HG03460 (cell line): Measurements from ENCODE around the gene ORM1.
"Not testable (repeated sequence)": the region's sequence is repeated elsewhere in the genome, so short reads cannot be mapped to it uniquely, and the experiment has no call there.

Source experiments
- ATAC-seq: cut with Tn5 transposase; IDR thresholded peaks from one replicate; pipeline ENCODE4 v1.9.1; 2021; ENCODE audit not compliant: unreplicated experiment

The ORM1 gene

GRCh38 chr9:114322831-114323531 lies at the start of gene ORM1:
TSS of gene ORM1 (plus strand) at chr9:114323098. CDS start at chr9:114323134, 36 bp downstream.
- not testable (repeated sequence) for ATAC-seq

DNA sequence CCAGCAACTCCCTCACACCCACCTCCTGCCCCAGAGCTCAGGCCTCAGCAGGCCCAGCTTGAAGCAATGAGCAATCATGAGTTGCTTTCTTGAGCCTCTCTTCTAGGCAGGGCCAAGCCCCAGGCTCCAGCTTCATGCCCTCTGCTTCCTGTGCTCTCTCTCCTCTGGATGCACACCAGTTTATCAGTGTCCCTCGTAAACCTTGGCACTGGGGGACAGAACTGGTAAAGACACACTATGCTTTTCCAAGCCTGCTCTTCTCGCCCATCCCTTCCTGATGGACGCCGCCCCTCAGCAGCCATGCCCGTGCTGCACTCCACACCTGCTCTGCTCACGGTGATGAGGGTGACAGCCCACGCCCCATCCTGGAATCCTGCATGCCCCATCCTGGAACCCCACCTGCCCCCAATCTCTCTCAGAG lies 49.4 kb upstream of the ORM1 start:
- no peak for ATAC-seq

GRCh38 chr9:114274217-114274616 lies 48.7 kb upstream of the ORM1 start:
- ATAC-seq: no peak

DNA sequence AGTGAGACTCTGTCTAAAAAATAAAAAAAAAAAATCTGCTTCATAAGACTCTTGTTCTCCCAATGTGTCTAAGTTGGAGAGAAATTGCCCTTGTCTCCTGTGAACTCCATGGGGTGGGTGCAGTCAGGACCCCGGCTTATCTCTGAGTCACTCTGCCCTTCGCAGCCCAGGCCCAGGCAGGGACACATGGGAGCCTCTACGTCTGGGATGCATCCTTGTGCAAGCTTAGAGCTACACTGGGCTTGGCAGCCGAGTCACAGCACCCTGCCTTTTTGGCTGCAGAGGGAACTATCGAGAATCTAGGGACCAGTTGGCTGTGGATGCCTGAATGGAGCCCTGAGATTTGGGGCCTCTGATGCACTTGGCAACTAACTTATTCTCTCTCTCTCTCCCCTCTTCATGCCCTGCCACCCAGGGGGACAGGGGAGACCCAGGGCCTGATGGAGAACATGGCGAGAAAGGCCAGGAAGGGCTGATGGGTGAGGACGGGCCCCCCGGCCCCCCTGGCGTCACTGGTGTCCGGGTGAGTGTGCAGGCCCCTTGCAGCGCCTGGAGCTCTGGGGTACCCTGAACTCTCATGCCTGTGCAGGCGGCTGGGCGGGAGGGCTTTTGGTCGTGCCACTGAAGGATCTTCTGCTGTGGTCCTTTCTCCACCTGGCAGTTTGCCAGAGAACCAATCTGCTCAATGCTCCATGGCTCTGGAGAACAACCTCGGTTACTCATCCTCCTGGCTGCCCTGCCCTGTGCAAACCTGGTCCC lies 47.5 kb upstream of the ORM1 start:
- ATAC-seq: no peak

DNA sequence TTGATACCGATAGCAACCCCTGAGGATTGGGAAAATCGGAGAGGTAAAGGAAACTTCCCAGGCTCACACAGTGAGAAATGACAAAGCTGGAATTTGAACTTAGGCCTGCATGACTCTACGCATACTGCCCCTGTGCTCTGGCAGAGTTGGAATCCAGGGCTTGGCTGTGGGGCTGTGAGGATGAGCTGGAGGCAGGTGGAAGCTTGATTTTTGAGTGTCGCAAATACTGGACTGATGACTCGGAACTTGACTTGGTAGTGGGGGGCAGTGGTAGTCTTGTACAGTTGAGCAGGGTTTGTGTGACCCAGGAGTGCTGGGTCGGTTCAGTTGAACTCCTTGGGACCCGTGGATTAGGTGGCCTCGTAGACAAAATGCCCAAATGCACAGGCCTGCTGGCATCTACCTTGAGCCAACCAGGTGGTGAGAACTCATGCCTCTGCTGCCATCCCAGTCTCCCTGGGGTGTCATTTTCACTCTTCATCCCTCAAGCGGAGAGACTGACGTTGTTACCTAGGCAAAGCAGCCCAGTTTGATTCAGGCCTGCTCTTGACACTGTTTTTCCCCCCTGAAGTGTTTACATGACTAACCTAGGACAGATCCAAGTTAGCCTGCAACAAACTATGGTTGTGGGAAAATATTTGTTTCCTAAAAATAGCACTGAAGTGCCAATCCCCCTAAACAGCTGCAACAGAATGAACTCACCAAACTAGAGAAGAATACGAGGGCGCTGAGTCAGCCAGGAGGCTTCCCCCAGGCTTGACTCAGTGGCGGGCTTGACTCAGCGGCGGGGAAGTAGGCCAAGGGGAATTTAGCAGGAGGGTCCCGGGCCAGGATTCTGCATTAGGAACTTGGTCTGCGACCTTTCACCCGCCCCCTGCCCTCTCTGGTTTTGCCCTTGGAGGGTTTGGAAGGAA lies 45.7 kb upstream of the ORM1 start:
- ATAC-seq: no peak

DNA sequence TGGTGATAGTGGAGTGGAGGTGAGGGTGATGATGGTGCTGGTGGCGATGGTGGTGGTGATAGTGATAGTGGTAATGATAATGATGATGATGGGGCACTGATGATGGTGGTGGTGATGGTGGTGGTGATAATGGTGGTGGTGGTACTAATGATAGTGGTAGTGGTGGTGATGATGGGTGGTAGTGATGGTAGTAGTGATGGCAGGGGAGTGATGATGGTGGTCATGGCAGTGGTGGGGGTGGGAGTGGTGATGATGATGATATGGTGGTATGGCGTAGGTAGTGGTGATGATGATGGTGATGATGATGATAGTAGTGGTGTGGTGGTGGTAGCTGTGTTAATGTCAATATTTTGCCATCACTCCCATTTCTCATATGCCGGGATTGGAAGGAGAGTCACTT lies 44.5 kb upstream of the ORM1 start:
- no peak for ATAC-seq

- ATAC-seq: no peak
Measured at GRCh38 chr9:114278881-114279570, 43.9 kb upstream of the ORM1 start.

DNA sequence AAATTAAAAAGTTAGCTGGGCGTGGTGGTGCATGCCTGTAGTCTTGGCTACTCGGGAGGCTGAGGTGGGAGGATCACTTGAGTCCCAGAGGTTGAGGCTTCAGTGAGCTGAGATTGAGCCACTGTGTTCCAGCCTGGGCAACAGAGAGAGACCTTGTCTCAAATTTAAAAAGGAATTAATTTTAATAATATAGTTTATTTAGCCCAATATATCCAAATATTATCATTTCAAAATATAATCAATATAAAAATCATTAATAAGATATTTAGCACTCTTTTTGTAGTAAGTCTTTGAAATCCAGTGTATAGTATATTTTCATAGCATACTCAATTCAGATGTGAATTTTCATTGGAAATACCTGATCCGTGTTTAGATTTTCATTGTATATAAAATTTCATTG lies 43.2 kb upstream of the ORM1 start:
- no peak for ATAC-seq

DNA sequence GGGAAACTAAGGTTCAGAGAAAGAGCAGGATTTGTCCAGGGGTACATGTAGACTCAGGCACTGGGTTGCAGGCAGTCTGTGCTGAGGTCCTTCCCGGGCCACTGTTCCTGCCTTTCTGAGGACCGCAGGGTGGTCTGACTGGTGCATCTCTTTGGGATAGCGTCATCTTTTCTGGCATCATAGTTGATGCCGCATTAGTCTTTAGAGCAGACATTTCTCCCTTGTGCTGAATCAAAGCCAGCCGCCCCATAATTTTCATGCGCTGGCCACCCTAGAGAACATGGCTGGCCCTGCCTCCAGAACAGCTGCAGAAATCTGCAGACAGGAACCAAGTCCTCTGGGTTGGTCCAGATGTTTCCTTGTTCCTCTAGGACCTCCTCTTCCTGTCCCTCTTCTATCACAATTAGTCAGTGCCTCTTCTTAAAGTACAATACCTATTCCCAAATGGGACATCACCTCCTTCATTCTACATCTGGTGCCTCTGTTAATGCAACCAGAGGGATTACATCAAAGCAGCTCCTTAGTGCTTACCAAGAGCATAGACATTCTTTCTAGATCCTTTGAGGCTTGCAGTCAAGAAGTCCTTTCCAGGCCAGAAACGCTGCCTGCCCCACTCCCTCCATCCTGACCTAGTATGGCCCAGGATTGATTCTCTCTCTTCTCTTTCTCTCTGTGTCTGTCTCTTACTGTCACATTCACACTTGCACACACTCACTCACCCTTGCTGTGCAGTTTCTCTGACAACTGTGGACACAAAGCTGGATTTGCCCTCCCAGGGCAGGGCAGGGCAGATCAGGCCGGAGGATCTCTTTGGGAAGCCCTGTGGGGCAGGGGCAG lies 42.0 kb upstream of the ORM1 start:
- ATAC-seq: no peak

GRCh38 chr9:114281473-114282103 lies 41.3 kb upstream of the ORM1 start:
- ATAC-seq: no peak

GRCh38 chr9:114282104-114282485 lies 40.8 kb upstream of the ORM1 start:
- ATAC-seq: no peak

DNA sequence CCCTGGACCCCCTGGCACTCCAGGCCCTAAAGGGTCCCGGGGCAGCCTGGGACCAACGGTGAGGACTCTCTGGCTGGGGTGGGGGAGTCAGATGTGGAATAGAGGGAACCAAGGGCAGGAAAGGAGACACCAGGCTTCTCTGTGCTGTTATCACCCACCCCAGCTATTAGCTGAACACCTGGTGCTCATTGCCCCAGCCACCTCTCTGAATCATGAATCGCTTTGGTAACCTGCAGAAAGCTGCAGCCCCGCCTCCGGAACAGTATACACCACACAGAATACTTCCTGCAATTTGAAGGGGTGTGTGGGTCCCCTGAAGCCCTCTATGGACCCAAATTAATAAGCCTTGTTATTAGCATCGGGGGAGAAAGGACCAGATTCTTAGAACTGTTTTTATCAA lies 40.4 kb upstream of the ORM1 start:
- ATAC-seq: no peak

- ATAC-seq: no peak
Measured at GRCh38 chr9:114282926-114283325, 40.0 kb upstream of the ORM1 start.

- ATAC-seq: no peak
Measured at GRCh38 chr9:114283551-114284111, 39.3 kb upstream of the ORM1 start.

GRCh38 chr9:114284316-114285060 lies 38.4 kb upstream of the ORM1 start:
- ATAC-seq: no peak

- no peak for ATAC-seq
Measured at GRCh38 chr9:114285166-114285867, 37.6 kb upstream of the ORM1 start.

- no peak for ATAC-seq
Measured at GRCh38 chr9:114286146-114286679, 36.7 kb upstream of the ORM1 start.
